ENCODE results near the gene TMEM171.

Gene TMEM171

DNA sequence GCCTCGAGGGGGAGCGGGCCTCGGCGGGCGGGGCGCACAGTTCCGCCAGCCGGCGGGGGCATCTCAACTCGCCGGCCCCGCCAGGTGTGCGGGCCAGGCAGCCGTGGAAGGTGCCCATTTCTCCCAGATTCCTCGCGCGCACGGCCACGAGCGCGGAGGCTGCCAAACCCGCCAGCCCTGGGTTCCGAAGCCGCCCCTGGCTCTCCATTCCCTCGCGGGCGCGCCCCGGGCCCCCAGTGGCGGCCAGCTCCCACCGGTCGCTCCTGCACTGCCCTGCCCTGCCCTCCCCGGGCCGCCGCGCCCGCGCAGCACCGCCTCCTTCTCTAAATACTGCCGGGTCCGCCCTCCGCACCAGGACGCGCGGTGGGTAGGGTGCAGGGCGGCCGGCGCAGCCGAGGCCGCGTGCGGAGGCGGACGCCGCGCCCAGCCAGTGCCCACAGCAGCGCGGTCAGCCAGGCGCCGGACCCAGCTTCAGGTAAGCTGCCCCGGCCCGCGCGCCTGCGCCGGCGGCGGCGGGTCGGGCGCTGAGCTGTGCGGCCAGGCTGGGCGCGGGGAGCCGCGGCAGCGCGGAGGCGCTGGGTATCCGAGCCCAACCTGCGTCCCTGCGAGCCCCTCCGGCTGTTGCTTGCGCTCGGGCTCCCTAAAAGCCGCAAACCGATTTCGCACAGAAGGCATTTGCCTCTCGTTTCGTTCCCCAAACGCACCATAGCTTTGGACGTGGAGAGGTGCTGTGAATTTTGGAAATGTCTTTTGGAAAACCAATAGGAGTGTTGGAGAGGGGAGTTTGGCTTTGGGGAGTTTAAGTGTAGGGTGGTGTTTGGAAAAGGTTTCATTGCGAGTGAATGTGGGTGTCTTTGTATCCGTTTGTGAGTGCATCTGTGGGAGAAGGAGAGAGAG lies at the start of gene TMEM171:
Gene TMEM171, plus strand, starts transcription at position 354 of the 897 bp plus-strand sequence. CDS start 2,799 bp downstream, outside the sequence.
- no peaks in the 10 kb centered on the region for H3K36me3 ChIP-seq (replicated peaks; ENCODE audit: insufficient read depth, low read length)
- H3K4me3 ChIP-seq (ENCODE audit: low read length), result no peak within 1 kb of the TSS
- H3K27me3 ChIP-seq (replicated peaks; ENCODE audit: insufficient read depth, low read length), result peaks cover 48% of the 10 kb centered on the region
- H2AFZ ChIP-seq (ENCODE audit: low read length), result no peak within 1 kb of the TSS
- H3F3A ChIP-seq (ENCODE audit: insufficient read depth, low read length), result no peaks in the 10 kb centered on the region
- TF ChIP-seq EZH2phosphoT487 (IDR thresholded peaks at IDR 0.05; ENCODE audit: low read length), result no peak
- TF ChIP-seq, protein P1, sequence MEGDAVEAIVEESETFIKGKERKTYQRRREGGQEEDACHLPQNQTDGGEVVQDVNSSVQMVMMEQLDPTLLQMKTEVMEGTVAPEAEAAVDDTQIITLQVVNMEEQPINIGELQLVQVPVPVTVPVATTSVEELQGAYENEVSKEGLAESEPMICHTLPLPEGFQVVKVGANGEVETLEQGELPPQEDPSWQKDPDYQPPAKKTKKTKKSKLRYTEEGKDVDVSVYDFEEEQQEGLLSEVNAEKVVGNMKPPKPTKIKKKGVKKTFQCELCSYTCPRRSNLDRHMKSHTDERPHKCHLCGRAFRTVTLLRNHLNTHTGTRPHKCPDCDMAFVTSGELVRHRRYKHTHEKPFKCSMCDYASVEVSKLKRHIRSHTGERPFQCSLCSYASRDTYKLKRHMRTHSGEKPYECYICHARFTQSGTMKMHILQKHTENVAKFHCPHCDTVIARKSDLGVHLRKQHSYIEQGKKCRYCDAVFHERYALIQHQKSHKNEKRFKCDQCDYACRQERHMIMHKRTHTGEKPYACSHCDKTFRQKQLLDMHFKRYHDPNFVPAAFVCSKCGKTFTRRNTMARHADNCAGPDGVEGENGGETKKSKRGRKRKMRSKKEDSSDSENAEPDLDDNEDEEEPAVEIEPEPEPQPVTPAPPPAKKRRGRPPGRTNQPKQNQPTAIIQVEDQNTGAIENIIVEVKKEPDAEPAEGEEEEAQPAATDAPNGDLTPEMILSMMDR (IDR thresholded peaks at IDR 0.05; ENCODE audit: low read length), result no peak
- no peak for TF ChIP-seq EZH2 (optimal IDR thresholded peaks at IDR 0.05; ENCODE audit: low read depth, low read length)
- H3K9ac ChIP-seq (ENCODE audit: low read length), result no peak within 1 kb of the TSS
- H3K9me2 ChIP-seq (replicated peaks; ENCODE audit: insufficient read depth, low read length), result no peaks in the 10 kb centered on the region
- no peak within 1 kb of the TSS for H3K4me2 ChIP-seq (ENCODE audit: low read depth, low read length)
- H3K9me3 ChIP-seq (replicated peaks; ENCODE audit: insufficient read depth, low read length), result no peaks in the 10 kb centered on the region
- H3K27ac ChIP-seq (ENCODE audit: low read length), result no peak within 1 kb of the TSS
- no peaks in the 10 kb centered on the region for H4K20me1 ChIP-seq (ENCODE audit: insufficient read depth, low read length)
- DNase-seq, result no peak
- no peaks in the 10 kb centered on the region for H3K79me2 ChIP-seq (ENCODE audit: low read length)
- H3K4me1 ChIP-seq (ENCODE audit: low read length), result peaks cover 5% of the 10 kb centered on the region; the same call in 1 of the 2 replicates

- Histone ChIP-seq H3K9me3 (replicated peaks; ENCODE audit: insufficient read depth, low read length) (no peaks in the 10 kb centered on the region), H3K9ac (ENCODE audit: low read length) (no peak overlapping the region), H3K4me2 (ENCODE audit: low read depth, low read length) (no peak overlapping the region), H3K27me3 (replicated peaks; ENCODE audit: insufficient read depth, low read length) (no peaks in the 10 kb centered on the region), H3F3A (ENCODE audit: insufficient read depth, low read length) (no peaks in the 10 kb centered on the region), H3K4me1 (ENCODE audit: low read length) (no peaks in the 10 kb centered on the region), H3K4me3 (ENCODE audit: low read length) (no peak overlapping the region), H3K79me2 (ENCODE audit: low read length) (no peaks in the 10 kb centered on the region), H3K36me3 (replicated peaks; ENCODE audit: insufficient read depth, low read length) (no peaks in the 10 kb centered on the region), H3K27ac (ENCODE audit: low read length) (no peak overlapping the region), H2AFZ (ENCODE audit: low read length) (no peak overlapping the region), H4K20me1 (ENCODE audit: insufficient read depth, low read length) (no peaks in the 10 kb centered on the region), H3K9me2 (replicated peaks; ENCODE audit: insufficient read depth, low read length) (no peaks in the 10 kb centered on the region)
- TF ChIP-seq EZH2phosphoT487 (IDR thresholded peaks at IDR 0.05; ENCODE audit: low read length), result no peak
- TF ChIP-seq, protein P1 (IDR thresholded peaks at IDR 0.05; ENCODE audit: low read length), result no peak
- no peak for TF ChIP-seq EZH2 (optimal IDR thresholded peaks at IDR 0.05; ENCODE audit: low read depth, low read length)
- no peak for DNase-seq
Measured at GRCh38 chr5:73081093-73081492, 39.3 kb upstream of the TMEM171 start.

DNA sequence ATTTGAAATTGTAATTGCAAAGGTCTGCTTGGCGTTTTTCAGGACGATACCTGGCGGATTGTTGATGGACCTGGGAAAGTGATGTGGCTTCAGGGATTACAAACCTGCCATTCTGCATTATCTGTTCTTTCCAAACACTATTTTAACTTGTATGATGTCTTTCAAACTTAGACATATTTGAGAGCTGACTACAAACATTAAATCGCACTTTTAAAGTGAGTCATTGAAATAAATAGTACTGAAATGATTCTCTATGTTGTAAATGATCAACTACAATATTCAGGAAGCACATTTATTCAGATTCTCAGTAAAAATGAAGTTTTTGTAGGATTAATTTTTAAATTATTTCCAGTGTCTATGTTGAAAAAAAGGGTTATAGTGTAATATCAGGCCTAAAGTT lies 32.3 kb upstream of the TMEM171 start:
- Histone ChIP-seq H4K20me1 (ENCODE audit: insufficient read depth, low read length) (no peaks in the 10 kb centered on the region), H3K9me3 (replicated peaks; ENCODE audit: insufficient read depth, low read length) (no peaks in the 10 kb centered on the region), H3K27me3 (replicated peaks; ENCODE audit: insufficient read depth, low read length) (no peaks in the 10 kb centered on the region), H3K79me2 (ENCODE audit: low read length) (no peaks in the 10 kb centered on the region), H3K36me3 (replicated peaks; ENCODE audit: insufficient read depth, low read length) (no peaks in the 10 kb centered on the region), H3K9me2 (replicated peaks; ENCODE audit: insufficient read depth, low read length) (no peaks in the 10 kb centered on the region), H3F3A (ENCODE audit: insufficient read depth, low read length) (no peaks in the 10 kb centered on the region), H3K4me3 (ENCODE audit: low read length) (no peak overlapping the region), H3K4me2 (ENCODE audit: low read depth, low read length) (no peak overlapping the region), H3K27ac (ENCODE audit: low read length) (no peak overlapping the region), H2AFZ (ENCODE audit: low read length) (no peak overlapping the region), H3K4me1 (ENCODE audit: low read length) (no peaks in the 10 kb centered on the region), H3K9ac (ENCODE audit: low read length) (no peak overlapping the region)
- DNase-seq, result no peak
- TF ChIP-seq, protein P1 (IDR thresholded peaks at IDR 0.05; ENCODE audit: low read length), result no peak
- TF ChIP-seq EZH2phosphoT487 (IDR thresholded peaks at IDR 0.05; ENCODE audit: low read length) (no peak), EZH2 (optimal IDR thresholded peaks at IDR 0.05; ENCODE audit: low read depth, low read length) (no peak)

Data from MM.1S (cell line).